ENCODE measurements around the gene COPE.

The COPE gene

DNA sequence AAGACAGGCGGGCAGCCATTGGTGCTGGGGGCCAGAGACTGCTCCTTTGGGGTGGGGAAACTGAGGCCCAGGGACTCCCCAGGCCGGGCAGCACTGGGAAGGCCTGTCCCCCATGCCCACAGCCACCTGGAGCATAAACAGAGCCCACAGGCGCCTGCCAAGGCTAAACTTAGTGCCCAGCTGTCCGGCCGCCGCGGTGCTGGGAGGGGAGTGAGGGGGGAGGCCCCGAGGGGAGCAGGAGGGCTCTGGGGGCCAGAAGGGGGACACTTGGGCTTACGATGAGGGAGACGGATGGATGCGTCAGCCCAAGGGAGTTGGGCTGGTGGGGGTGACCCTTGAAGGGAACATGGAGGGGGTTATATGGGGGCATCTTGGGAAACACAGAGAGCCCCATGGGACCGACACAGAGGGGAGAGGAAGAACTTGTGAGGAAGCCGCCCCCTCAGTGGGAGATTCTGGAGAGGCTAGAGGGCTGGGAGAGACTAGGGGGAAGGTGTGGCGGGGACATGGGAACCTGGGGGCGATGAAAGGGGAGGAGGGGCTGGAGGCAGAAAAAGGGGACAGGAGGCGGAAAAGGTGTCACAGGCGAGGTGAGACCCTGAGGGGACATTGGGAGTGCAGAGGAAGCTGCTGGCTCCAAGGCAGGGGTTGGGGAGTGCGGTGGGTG is 25.5 kb downstream of the COPE start:
- no peak for FAIRE-seq

GRCh38 chr19:18889949-18890745 is 29.0 kb downstream of the COPE start:
- FAIRE-seq: no peak

GRCh38 chr19:18886972-18887371 is 32.2 kb downstream of the COPE start:
- no peak for FAIRE-seq

- no peak for FAIRE-seq
Observed at GRCh38 chr19:18883526-18884304, 35.5 kb downstream of the COPE start.

GRCh38 chr19:18881491-18881890 is 37.7 kb downstream of the COPE start:
- FAIRE-seq: no peak

DNA sequence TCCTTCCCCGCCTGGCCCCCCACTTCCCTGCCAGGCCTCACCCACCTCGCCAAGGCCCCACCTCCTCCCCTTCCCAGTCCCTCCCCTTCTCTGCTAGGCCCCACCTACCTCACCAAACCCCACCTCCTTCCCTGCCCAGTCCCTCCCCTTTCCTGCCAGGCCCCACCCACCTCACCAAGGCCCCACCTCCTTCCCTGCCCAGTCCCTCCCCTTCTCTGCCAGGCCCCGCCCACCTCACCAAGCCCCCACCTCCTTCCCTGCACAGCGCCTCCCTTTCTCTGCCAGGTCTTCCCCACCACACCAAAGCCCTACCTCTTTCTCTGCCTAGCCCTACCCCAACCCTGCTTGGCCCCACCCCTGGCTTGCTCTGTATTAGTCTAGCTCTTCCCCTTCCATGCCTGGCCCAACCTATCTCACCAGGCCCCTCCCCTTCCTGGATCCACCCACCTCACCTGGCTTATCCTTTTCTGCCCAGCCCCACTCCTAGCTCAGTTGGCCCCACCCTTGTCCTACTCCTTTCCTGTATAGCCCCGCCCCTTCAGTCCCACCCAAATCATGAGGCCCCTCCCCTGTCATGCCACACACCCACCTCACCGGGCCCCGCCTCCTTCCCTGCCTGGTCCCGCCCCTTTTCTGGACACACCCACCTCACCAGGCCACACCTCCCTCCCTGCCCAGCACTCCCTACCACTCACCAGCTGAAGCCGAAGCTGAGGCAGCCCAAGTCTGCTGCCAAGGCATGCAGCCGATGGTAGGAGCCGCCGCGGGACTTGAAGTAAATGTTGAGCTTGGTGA is 39.4 kb downstream of the COPE start:
- no peak for FAIRE-seq

DNA sequence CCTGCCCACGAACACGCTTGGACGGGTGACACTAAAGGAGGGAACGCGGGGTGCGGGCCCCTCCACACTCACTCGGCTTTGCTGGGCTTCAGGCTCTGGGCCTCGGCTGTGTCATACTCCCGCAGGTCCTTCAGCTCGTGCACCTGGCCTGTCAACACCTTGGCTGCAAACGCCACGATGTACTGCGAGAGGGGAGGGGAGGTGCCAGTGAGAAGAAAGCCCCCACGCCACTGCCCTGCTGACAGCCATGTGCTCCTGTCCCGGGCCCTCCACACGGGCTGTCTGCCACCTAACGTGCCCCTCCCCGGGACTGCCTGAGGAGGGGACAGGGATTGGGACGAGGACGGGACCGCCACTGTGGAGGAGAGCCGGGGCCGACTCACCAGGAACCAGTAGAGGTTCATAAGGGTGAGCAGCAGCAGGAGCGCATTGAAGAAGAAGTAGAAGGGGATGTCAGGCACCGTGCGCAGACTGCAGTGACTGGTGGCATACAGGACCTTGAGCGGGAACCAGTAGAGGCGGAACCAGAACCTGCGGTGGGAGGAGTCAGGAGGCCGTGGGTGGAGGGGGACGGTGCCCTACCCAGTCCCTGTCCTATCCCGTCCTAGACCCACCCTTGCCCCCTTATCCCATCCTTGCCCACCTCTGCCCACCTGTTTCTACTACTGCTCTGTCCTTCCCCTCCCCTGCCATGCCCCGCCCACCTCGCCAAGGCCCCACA is 40.2 kb downstream of the COPE start:
- FAIRE-seq: no peak

DNA sequence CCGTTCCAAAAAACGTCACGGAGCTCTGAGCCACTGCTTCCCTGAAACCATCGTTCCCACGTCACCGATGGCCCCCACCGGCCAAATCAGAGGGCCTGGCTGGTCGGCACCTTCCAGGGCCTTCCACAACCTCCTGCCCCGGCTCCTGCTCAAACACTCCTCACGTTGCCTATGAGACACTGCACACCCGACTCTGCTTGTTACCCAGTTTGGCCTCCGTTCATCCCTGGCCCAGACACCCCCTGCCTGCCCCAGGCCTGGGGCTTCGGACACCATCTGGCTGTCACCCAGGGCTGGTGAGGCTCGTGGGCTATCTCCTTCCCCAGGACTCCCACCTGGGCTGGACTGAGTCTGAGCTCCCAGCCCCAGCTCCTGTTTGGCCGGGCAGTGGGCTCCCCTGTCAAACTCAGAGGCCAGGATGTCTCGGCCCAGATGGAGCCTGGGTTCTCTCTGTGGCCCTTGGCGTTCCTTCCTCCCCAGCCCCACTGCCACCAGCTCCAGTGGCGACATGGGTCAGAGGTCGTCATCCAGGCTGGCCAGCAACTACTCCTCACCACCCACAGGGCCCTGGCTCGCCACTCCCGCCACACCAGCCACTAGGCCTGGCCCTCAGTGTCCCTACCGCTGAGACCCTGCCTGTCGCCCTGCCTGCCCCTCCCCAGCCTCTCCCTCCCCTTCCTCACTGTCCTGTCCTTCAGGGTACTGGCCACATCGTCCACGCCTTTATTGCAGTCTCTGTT is 41.0 kb downstream of the COPE start:
- no peak for FAIRE-seq

DNA sequence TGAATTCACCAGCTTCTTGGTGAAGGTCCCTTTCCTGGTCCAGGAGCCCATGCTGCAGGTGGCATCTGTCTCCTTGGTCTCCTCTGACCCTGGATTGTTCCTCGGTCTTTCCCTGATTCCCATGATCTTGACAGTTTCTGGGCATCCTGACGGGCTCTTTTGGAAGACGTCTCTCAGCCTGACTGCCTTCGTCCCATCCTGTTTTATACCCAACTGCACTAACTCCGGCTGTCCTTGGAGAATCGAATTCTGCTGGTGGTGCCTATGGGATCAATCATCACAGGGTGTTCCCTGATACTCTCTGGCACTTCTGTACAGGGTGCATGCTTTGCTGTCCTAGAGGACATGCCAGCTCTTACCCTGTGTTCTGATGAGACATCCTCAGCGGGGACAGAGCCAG is 42.3 kb downstream of the COPE start:
- FAIRE-seq: no peak

- no peak for FAIRE-seq
Observed at GRCh38 chr19:18875726-18876125, 43.5 kb downstream of the COPE start.

- FAIRE-seq: no peak
Observed at GRCh38 chr19:18871543-18871942, 47.6 kb downstream of the COPE start.

DNA sequence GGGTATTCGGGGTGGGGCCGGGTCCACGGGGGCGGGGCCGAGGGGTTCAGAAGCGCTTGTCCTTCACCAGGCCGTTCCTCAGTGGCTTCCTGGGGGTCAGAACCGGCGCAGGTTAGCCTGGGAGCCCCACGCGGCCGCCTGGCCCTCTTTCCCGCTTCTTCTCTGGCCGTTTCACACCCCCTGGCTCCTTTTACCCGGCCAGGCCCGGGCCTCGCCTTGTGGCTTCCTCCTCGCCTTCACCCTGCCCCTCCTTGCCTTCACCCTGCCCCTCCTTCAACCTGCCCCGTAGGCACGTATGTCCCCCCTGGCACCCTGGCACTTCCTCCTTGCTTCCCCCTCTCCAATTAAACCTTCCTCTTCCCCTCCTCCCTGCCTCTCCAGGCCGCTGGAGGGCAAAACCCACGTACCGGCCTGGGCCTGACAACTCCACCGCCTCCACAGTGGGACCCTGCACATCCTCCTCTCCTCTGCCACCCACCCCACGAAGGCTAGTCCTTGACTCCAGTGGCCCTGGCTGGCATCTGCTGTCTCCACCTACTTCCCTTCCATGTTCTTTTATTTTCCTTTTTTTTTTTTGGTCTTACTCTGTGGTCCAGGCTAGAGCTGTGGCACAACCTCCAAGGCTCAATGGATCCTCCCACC is 48.5 kb downstream of the COPE start:
- no peak for FAIRE-seq

DNA sequence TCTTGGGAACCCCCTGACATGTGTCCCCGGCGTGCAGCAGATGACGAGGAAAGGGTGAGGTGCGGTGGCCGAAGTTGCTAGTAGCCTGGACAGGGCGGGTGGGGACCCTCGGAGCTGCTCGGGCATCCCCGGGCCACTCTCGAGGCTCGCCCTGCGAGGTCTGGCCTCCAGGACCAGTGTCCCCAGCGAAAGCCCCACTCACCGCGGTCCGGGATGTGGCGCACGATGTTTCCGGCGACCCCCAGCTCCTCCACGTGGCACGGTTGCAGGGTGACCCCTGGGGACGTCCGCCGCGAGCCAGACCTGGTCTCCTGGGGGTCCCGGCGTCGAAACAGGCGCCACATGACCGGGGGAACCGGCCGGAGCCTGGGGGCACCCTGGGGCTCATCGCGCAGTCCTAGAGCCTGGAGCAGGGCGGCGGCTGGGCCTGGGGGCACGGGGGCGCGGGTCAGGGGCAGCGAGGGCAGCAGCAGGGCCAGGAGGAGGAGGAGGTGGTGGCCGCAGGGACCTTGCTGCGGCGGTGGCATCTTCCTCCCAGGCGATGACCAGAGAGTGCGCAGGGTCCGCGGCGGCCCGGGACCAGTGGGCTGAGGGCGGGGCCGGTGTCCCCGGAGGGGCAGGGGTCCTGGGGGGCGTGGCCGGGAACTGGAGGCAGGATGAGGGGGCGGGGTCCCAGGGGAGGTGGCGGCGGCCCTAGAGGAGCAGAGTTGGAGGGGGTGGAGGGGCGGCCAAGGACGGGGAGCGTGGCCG is 49.2 kb downstream of the COPE start:
- FAIRE-seq: no peak

- no peak for FAIRE-seq
Observed at GRCh38 chr19:18869023-18869618, 50.1 kb downstream of the COPE start.

DNA sequence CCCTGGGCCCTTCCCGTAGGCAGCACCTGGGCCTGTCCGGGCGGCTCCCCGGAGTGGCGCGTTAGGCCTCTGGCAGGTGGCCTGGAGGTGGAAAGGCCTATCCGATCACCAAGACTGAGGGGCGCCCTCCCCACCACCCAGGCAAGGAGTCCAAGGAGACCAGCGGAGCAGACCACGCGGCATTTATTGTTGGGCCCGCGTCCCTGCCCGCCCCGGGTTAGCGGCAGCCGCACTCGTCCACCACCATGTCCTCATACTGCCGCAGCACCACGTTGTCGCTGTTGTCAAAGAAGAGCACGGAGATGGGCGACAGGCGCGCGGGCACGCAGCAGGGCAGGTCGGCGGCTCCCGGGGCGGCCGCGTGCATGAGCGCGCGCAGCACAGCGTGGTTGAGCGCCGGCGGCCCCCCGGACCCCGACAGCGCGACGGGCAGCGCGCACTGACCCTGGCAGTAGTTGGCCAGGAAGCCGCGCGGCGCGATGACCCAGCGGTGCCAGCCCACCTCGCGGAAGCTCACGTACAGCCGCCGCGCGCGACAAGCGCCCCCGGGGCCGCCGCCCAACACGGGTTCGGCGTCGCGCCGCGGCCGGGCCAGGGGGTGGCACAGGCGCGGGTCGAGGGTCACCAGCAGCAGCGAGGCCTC is 50.7 kb downstream of the COPE start:
- no peak for FAIRE-seq

DNA sequence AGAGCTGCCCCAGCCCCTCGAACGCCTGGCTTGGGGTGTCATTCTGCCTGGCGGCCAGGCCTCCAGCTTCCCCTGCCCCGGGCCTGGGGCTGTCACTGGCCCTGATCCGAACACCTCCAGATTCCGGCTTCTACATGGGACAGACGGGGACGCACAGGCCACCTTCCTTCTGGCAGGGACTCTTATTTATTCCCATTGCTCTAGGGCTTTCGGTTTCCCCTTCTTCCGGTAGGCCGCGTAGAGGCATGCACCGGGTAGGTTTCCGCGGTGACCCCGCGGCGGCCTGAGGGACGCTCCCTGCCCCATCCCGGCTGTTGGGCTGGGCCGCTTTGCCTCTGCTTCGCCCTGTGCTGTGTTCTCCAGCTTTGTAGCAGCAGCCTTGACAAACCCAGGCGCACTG is 51.4 kb downstream of the COPE start:
- no peak for FAIRE-seq

- FAIRE-seq: no peak
Observed at GRCh38 chr19:18867199-18867598, 52.0 kb downstream of the COPE start.

DNA sequence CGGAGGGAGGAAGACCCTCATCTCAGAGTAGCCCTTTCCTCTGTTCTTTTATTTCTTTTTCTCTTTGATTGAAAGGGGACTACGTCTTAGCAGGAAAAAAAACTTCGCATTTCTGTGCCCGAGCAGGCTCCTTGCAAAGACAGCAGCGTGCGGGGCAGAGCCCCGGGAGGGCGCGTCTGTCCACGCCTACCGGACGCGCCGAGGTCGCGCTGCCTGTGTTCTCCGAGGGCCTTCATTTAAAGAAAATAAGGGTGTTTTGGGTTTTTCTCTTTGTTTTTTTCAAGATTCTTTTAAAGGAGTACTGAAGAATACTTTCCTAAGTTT is 52.4 kb downstream of the COPE start:
- FAIRE-seq: no peak
